HL-60 (cell line): Measurements from ENCODE around the gene VARS1.
"Not testable (repeated sequence)": the region's sequence is repeated elsewhere in the genome, so short reads cannot be mapped to it uniquely, and the experiment has no call there.

Source experiments
- DNase-seq, 2 experiments: peaks; one replicate each; pipeline ENCODE4 v3.0.0-alpha.2; 2010 to 2020; ENCODE audit warnings: low read depth in 1 of 2, low spot score in 1 of 2
- H3K27ac ChIP-seq: fragments of 250-450 bp; sonication (Bioruptor Pico); replicated peaks from 2 replicates; pipeline ENCODE4 v1.5.1; 2020; ENCODE audit warnings: mild to moderate bottlenecking, moderate library complexity
- H3K27me3 ChIP-seq: fragments of 250-450 bp; sonication (Bioruptor Pico); 2 replicates; pipeline ENCODE4 v1.5.1; 2021; ENCODE audit warnings: mild to moderate bottlenecking, moderate library complexity; ENCODE audit not compliant: insufficient read depth, poor library complexity, severe bottlenecking
- H3K4me3 ChIP-seq: replicated peaks from 2 replicates; pipeline ENCODE4 v1.5.1; 2011; ENCODE audit warnings: mild to moderate bottlenecking, control low read depth, low read length; ENCODE audit not compliant: insufficient read depth
- GABPA ChIP-seq: IDR thresholded peaks from 2 replicates; pipeline ENCODE4 v1.6.1; 2012; ENCODE audit warnings: low read depth
- POLR2AphosphoS5 ChIP-seq: IDR thresholded peaks from 2 replicates; pipeline ENCODE4 v1.6.1; 2012; ENCODE audit warnings: low read depth
- SPI1 ChIP-seq: IDR thresholded peaks from 2 replicates; pipeline ENCODE4 v1.6.1; 2012; ENCODE audit warnings: low read depth, mild to moderate bottlenecking, borderline replicate concordance
- TF ChIP-seq, protein P1 (sequence below): IDR thresholded peaks from 2 replicates; pipeline ENCODE4 v1.6.1; 2012; ENCODE audit warnings: low read depth; ENCODE audit not compliant: insufficient replicate concordance
- TF ChIP-seq, protein P2 (sequence below): IDR thresholded peaks from one replicate; pipeline ENCODE4 v1.5.1; 2011; ENCODE audit warnings: low read length, control low read depth, inconsistent platforms; ENCODE audit not compliant: insufficient read depth

The VARS1 gene

DNA sequence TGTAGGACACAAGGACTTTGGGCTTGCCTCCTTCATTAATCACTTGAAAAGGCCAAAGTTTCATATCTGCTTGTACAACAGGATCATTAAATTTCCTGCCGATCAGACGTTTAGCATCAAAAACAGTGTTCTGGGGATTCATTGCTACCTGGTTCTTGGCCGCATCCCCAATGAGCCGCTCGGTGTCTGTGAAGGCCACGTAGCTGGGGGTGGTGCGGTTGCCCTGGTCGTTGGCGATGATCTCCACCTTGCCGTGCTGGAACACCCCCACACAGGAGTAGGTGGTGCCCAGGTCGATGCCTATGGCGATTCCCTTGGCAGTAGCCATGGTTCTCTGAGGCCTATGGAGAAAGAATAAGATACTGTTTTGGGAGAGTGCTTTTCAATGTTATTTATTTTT lies 16.1 kb upstream of the VARS1 start:
- H3K27ac ChIP-seq = no peak overlapping the region
- TF ChIP-seq, protein P1, sequence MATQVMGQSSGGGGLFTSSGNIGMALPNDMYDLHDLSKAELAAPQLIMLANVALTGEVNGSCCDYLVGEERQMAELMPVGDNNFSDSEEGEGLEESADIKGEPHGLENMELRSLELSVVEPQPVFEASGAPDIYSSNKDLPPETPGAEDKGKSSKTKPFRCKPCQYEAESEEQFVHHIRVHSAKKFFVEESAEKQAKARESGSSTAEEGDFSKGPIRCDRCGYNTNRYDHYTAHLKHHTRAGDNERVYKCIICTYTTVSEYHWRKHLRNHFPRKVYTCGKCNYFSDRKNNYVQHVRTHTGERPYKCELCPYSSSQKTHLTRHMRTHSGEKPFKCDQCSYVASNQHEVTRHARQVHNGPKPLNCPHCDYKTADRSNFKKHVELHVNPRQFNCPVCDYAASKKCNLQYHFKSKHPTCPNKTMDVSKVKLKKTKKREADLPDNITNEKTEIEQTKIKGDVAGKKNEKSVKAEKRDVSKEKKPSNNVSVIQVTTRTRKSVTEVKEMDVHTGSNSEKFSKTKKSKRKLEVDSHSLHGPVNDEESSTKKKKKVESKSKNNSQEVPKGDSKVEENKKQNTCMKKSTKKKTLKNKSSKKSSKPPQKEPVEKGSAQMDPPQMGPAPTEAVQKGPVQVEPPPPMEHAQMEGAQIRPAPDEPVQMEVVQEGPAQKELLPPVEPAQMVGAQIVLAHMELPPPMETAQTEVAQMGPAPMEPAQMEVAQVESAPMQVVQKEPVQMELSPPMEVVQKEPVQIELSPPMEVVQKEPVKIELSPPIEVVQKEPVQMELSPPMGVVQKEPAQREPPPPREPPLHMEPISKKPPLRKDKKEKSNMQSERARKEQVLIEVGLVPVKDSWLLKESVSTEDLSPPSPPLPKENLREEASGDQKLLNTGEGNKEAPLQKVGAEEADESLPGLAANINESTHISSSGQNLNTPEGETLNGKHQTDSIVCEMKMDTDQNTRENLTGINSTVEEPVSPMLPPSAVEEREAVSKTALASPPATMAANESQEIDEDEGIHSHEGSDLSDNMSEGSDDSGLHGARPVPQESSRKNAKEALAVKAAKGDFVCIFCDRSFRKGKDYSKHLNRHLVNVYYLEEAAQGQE = no peak
- TF ChIP-seq POLR2AphosphoS5 = no peak
- TF ChIP-seq SPI1 = no peak
- no peak for TF ChIP-seq GABPA
- TF ChIP-seq, protein P2, sequence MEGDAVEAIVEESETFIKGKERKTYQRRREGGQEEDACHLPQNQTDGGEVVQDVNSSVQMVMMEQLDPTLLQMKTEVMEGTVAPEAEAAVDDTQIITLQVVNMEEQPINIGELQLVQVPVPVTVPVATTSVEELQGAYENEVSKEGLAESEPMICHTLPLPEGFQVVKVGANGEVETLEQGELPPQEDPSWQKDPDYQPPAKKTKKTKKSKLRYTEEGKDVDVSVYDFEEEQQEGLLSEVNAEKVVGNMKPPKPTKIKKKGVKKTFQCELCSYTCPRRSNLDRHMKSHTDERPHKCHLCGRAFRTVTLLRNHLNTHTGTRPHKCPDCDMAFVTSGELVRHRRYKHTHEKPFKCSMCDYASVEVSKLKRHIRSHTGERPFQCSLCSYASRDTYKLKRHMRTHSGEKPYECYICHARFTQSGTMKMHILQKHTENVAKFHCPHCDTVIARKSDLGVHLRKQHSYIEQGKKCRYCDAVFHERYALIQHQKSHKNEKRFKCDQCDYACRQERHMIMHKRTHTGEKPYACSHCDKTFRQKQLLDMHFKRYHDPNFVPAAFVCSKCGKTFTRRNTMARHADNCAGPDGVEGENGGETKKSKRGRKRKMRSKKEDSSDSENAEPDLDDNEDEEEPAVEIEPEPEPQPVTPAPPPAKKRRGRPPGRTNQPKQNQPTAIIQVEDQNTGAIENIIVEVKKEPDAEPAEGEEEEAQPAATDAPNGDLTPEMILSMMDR = no peak
- no peaks in the 10 kb centered on the region for H3K27me3 ChIP-seq
- no peak for DNase-seq
- H3K4me3 ChIP-seq = no peak overlapping the region

DNA sequence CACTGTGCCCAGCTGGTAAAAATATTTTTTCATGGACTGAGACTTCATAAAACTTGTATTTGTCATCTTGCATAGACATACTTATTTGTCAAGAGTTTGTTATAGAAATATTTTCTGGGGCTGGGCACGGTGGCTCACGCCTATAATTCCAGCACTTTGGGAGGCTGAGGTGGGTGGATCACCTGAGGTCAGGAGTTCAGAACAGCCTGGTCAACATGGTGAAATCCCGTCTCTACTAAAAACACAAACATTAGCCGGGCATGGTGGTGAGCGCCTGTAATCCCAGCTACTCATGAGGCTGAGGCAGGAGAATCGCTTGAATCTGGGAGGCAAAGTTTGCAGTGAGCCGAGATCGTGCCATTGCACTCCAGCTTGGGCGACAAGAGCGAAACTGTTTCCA lies 13.0 kb upstream of the VARS1 start:
- H3K27me3 ChIP-seq, DNase-seq, H3K27ac ChIP-seq, H3K4me3 ChIP-seq: not testable (repeated sequence)

DNA sequence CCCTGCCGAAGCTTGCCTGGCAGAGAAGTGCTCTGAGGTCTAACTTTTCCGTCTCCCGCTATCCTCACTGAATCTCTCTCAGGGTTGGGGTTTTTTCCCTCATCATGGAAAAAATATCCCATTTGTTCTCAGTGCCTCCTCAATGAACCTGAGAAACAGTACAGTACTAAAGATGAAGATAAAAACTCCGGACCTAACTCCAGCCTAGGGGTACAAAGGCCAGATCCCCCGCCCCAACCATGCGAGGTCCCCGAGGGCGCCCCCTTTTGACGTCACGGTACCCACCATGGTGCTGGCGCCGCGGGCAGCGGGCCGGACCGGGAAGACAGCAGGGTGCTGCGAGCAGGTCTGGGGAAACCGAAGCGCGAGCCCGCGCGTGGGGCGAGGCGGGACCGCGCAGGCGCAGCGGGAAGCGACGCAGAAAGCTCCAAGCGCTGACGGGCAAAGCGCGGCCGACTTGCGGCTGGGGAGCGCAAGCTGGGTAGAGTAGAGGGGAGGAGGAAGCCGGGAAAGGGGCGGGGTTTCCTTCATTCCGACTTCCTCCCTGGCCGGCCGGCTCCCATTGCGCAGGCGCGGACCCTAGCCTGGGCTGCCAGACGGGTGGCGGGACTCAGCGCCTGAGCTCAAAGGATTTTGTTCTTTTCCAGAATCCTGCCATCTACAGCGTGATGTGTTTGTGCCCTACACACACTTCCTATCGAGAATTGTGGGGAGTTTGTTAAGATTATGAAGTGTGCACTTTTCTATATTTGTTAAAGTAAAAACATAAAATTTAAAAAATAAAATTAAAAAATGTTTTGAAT lies 11.1 kb upstream of the VARS1 start, which contains the start of gene LSM2:
Gene LSM2 (minus strand): TSS at position 497 of the 803 bp plus-strand sequence. CDS start 209 bp downstream, at position 288.
- DNase-seq = peak; percentile 96
- TF ChIP-seq GABPA (no peak), POLR2AphosphoS5 (peak; percentile 80), SPI1 (peak; percentile 97)
- TF ChIP-seq, protein P1 = no peak
- TF ChIP-seq, protein P2 = no peak
- Histone ChIP-seq H3K27ac (peak within 1 kb of the TSS; percentile 81), H3K4me3 (peak within 1 kb of the TSS; percentile 75), H3K27me3 (no peaks in the 10 kb centered on the region)

DNA sequence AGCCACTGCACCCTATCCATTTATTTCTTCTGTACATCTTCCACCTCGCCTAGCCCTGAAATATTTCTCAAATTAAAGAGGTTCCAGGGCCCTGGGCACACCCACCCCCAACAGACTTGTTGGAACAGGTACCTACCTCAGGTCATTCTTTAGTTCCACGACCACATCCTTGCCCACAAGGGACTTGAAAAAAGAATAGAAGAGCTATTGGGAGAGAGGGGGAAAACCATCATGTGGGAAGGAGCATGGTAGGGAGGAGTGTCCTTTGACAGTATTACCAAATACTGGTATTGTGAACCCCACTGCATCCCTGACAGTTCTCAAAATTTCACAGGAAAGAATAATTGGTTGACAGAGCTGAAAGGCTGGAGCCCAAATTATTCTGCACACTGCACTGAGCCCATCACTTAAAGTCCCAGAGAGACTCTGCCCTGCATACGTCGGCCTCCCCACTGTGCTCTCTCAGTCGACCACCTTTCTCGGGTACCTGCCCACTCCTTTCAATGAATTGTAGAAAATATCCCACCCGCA lies 10.5 kb upstream of the VARS1 start:
- Histone ChIP-seq H3K4me3 (peak overlapping the region; percentile 75), H3K27me3 (no peaks in the 10 kb centered on the region), H3K27ac (peak overlapping the region; percentile 81)
- no peak for DNase-seq
- TF ChIP-seq GABPA (no peak), SPI1 (no peak), POLR2AphosphoS5 (no peak)
- TF ChIP-seq, protein P2 = no peak
- TF ChIP-seq, protein P1 = no peak
